Activated T-cell treated with anti-CD3 and anti-CD28 coated beads, Interleukin-2, amount 50 U/mL, for 1 hour (primary cell): ENCODE results near the gene ABCC2.

ENCODE experiments used
- DNase-seq: peaks from one replicate; pipeline ENCODE4 v3.0.0-alpha.2; 2020

The ABCC2 gene

DNA sequence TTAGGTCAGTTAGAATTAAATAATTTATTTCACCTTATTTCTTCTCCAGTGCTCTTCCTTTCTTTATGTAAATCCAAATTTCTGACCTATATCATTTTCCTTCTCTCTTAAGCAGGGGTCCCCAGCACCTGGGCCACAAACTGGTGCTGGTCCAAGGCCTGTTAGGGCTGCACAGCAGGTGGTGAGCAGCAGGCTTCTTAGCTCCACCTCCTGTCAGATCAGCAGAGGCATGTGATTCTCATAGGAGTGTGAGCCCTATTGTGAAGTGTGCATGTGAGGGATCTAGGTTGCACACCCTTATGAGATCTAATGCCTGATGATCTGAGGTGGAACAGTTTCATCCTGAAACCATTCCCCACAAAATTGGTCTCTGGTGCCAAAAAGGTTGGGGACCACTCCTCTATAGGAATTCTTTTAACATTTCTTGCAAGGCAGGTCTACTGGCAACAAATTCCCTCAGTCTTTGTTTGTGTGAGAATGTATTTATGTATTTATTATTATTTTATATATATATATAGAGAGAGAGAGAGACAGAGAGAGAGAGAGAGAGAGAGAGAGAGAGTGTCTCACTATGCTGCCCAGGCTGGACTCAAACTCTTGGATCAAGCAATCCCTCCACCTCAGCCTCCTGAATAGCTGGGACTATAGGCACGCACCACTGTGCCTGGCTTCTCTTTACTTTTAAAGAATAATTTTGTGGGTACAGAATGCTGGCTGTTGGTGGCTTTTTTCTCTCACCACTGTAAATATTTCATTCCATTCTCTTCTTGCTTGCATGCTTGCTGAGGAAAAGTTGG, 4.3 kb upstream of the ABCC2 start:
- no peak for DNase-seq

DNA sequence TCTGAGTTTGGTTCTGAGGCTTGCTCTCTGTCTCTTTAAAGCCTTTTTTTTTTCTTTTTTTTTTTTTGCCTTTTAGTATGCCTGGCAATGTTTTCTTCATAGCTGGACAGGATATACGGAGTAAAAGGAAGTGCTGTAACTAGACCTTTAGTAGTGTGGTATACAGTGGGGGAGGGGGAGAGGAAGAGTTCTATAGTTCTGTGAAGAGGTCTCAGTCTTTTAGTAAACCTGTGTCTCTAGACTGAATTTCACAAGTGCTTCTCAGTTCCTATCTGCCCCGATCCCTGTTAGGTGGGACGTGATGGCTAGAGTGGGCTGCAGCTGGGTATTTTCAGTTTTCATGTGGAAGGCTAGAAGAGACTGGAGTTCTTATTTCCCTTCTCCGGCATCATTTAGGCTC, 3.1 kb upstream of the ABCC2 start:
- DNase-seq = no peak

DNA sequence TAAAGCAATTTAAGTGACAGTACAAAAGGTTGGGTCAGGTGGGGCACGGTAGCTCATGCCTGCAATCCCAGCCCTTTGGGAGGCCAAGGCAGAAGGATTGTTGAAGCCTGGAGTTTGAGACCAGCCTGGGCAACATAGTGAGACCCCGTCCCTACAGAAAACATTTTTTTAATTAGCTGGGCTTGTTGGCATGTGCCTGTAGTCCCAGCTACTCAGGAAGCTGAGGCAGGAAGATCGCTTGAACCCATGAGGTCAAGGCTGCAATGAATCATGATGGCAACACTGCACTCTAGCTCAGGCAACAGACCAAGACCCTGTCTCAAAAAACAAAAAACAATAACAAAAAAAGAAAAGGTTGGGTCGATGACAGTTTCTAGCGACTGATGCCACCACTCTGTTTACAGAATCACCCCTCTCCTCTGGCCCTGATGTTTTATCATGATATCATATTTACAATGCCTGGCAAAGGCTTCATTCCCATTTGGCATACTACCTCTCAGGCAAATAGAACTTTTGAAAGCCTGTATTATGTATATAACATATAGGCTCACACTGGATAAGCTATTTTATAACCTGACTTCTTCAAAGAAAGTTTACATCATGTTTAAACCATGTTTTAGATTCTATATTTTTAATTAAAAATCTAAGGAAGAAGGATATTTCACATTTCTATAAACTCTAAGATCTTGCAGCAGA, 558 bp upstream of the ABCC2 start:
- no peak for DNase-seq

DNA sequence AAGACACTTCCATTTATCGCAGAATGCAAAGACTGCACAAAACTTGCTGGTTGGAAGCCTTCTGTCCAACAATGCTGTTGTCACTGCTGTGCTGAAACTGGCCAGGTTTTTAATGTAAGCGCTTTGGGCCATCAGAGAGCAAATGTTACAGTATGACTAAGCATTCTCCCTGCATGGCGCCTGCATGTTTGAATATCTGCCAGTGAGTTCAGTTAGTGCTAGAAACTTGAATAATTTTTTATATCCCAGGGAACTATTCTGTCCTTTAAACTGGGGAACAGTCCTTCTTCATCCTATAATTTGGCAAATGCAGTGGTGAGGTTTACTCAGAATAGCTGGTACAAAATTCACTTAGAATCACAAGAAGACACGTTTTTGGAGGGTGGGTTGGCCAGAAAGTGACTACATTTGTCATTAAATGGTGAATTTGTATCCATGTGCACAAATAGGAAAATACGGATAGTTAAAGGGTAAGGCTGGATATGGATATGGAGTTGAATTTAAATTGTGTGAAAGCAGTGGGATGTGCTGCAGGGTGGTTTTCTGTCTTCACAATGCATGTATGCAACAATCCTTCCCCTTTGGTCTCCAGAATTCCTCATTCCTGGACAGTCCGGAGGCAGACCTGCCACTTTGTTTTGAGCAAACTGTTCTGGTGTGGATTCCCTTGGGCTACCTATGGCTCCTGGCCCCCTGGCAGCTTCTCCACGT, 1.7 kb downstream of the ABCC2 start:
- no peak for DNase-seq

- DNase-seq = no peak
These were observed 2.4 kb downstream of the ABCC2 start for GRCh38 chr10:99784727-99785441.

GRCh38 chr10:99785646-99786045, 3.2 kb downstream of the ABCC2 start:
- no peak for DNase-seq

DNA sequence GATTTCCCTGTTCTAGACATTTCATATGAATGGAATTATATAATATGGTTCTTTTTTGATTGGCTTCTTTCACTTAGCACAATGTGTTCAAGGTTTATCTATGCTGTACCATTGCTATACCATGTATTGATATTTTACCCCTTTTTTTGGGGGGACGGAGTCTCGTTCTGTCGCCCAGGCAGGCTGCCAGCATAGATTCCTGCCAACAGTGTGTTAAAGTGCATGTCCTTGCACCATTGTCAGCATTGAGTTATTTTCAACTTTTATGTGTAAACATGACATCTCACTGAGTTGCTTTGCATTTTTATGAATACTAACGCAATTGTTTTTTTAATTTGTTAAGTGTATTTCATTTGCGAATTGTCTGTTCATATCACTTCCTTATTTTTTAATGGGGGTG, 4.9 kb downstream of the ABCC2 start:
- no peak for DNase-seq

GRCh38 chr10:99787782-99788445, 5.5 kb downstream of the ABCC2 start:
- no peak for DNase-seq

- DNase-seq = no peak
These were observed 6.3 kb downstream of the ABCC2 start for GRCh38 chr10:99788598-99789256.

DNA sequence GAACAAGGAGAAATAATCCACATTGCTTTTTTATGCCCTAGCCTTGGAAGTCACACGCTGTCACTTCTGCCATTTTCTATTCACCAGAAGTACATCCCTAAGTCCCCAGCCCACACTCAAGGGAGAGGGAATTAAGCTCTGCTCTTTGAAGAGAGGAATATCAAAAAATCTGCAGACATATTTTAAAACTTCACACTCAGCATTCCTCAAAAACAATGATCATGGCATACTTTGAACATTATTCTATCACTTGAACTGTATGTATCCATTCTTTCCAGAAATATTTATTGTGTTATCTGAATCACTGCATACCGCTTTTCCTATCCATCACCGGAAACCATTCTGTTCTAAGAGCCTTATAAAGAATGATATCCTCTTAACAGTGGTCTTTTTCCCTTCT, 9.4 kb downstream of the ABCC2 start:
- no peak for DNase-seq

DNA sequence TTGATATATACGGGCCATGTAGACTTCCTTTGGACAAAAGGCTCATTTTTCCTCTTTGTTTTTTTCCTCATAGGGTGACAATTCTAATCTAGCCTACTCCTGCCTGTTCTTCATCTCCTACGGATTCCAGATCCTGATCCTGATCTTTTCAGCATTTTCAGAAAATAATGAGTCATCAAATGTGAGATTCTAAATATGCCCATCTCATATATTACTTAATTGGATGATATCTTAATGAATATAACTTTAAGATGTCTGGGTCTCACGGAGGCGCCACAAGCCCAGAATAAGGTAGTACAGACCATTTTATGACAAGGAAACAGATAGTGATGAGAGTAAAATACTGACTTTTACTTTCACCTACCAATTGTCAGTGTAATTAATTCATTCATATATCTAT, 11.4 kb downstream of the ABCC2 start:
- no peak for DNase-seq

DNA sequence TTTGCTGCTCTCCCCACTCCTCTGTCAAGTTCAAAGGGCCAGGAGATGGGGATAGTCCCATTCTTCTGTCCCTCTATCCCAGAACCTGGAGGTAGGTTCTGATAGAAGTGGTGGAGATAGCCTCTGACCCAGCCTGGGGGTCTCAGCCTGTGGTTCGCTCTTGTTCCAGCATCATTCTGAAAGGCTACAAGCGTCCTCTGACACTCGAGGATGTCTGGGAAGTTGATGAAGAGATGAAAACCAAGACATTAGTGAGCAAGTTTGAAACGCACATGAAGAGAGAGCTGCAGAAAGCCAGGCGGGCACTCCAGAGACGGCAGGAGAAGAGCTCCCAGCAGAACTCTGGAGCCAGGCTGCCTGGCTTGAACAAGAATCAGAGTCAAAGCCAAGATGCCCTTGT, 14.5 kb downstream of the ABCC2 start:
- no peak for DNase-seq

DNA sequence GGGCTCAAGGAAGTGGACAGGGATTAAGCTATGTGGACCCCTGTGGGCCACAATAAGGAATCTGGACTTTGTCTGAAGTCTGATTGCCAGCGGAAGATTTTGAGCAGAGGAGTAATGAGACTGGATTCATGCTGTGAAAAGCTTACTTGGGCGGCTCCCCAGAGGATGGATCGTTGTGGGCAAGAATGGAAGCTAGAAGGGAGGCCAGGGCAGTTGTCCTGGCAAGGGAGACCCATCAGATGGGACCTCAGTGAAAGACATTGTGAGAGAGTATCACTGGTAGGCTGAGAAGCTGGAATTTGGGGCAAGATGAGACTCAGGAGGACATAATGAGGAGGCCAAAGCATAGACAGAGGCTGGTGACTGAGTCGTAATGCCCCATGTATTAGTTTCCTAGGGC, 15.6 kb downstream of the ABCC2 start:
- no peak for DNase-seq

- DNase-seq = no peak
These were observed 16.5 kb downstream of the ABCC2 start for GRCh38 chr10:99798920-99799319.

DNA sequence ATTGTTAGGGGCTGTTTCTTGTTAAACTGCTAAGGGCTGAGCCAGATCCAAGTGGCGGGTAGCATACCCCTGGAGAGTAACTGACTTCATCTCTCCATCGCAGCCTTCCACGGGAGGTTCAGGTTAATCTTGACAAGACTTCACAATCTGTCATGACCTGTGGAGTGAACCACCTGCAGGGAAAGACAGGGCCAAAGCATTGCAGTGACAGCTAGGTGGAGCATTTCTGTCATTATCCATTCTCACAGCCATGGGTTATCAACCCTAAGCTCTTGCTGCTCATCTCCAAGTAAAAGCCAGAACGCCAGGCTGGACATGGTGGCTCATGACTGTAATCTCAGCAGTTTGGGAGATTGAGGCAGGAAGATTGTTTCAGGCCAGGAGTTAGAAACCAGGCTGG, 17.2 kb downstream of the ABCC2 start:
- no peak for DNase-seq

DNA sequence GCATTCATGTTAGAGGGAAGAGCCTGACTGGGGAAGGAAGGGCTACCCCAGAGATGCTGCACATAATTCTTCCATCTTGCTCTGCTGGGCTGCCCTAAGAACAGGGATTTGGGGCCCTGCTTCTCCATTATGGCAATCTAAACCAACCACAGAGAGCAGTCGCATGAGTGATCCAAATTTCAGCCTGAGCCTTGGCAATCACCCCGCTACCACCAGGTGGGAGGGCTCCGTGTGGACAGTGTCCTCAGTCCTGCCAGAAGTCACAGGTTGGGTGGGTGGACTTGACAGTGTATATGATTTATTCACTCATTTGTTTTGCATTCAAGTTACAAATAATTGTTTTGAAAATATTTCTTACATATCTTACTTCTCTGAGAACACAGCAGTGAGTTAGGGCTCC, 22.0 kb downstream of the ABCC2 start:
- DNase-seq = no peak

DNA sequence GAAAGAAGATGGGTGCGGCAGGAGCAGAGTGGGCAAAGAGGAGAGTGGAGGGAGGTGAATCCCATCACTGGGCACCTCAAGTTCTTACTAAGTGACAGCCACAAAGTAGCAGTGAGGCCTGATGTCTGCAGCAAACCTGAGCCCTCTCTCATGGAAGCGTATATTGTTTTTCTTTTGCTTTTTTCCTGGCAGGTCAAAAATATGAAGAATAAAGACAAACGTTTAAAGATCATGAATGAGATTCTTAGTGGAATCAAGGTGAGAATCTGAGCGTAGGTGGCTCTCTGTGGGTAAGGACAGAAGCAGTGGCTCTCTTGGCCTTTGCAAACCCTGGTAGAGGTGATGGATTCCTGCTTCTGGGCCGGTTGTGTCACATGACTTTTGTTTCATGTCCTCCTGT, 22.8 kb downstream of the ABCC2 start:
- DNase-seq = no peak

DNA sequence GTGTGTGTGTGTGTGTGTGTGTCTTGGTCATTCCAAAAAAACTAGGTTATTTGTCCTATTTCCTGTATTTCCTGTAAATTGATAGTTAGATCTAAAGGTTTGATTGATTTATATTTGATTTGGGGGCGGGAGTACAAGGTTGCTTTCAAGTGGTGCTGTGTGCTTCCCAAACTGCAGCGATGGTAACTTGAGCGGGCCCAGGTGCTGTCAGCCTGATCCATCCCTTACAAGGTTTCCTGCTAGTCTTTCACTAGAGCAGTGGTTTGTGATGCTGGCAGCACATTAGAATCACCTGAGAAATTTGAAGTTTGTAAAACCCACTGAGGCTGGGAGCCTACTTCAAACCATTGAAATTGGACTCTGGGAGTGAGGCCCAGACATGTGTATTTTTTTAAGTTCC, 23.7 kb downstream of the ABCC2 start:
- DNase-seq = no peak

GRCh38 chr10:99807786-99808185, 25.3 kb downstream of the ABCC2 start:
- DNase-seq = no peak

DNA sequence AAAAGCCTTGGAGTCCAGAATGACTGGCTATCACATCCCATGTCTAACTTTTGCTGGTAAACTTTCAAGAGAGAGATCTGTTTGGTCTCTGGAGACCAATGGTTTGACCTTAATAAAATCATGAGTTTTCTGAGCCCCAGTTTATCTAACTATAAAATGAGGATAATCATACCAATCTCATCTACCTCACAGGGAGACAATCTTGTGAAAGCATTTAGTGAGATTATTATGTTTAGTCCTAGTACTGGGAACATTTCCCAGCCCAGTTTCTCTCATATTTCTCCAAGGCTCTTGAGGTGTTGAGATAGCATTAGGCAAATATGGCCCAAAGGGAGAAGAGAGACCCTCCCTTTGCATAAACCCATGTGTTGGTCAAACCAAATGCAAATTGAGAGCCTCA, 25.8 kb downstream of the ABCC2 start:
- DNase-seq = no peak

- DNase-seq = no peak
These were observed 27.0 kb downstream of the ABCC2 start for GRCh38 chr10:99809481-99809880.

DNA sequence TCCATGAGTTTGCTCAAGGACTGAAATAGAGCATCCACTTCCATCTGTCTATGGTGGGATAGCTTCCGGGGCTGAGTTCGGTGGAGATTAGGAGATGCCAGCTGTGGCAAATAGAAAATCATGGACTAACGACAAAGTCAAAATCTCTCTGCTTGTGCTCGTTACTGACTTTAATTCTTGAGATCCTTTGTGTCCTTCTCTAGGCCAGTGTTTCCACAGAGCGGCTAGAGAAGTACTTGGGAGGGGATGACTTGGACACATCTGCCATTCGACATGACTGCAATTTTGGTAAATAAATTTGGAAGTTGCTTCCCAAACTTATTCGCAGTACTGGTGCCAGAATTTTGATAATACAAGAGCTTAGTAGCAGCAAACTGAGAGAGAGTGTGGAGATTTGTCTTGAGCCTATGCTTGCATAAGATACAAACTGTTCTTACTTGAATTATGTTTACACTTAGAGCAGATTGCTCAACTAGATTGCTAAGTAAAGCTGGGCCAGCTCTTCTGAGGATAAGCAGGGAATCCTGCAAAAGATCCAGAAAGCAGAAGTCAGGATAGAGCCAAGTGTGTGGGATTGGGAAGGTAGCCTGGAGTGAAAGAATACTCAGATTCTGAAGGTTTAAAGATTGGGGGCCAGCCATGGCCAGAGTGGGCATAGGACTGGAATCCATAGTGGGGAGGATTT, 27.6 kb downstream of the ABCC2 start:
- no peak for DNase-seq
